Stimulated activated naive B cell treated with anti-CD40 and anti-IgM and Interleukin-4, amounts not matched to agents 10 μg/mL and 1 μg/mL and 100 μg/mL, for 72 hours (primary cell): Measurements from ENCODE around the gene PHF23.
"Not testable (repeated sequence)": the region's sequence is repeated elsewhere in the genome, so short reads cannot be mapped to it uniquely, and the experiment has no call there.

Experiments
- ATAC-seq, 2 donors: fragments of 150-1000 bp; cut with Tn5 transposase; replicated peaks; 2 replicates each; pipeline ENCODE4 v1.10.0; 2021; ENCODE audit warnings: moderate library complexity in 1 of 2
- DNase-seq: peaks from one replicate; pipeline ENCODE4 v3.0.0; 2021
- H3K27ac Mint-ChIP-seq: one replicate; pipeline ENCODE4 v1.8.0; 2022; ENCODE audit warnings: mild to moderate bottlenecking, mixed read lengths
- H3K27me3 Mint-ChIP-seq, 2 donors: one replicate each; pipeline ENCODE4 v1.8.0; 2022; ENCODE audit warnings: mixed read lengths in 2 of 2
- H3K36me3 Mint-ChIP-seq, 2 donors: one replicate each; pipeline ENCODE4 v1.8.0; 2022; ENCODE audit warnings: mixed read lengths in 2 of 2, mild to moderate bottlenecking in 1 of 2
- H3K4me1 Mint-ChIP-seq, 2 donors: one replicate each; pipeline ENCODE4 v1.8.0; 2022; ENCODE audit warnings: mixed read lengths in 2 of 2, mild to moderate bottlenecking in 1 of 2
- H3K4me3 Mint-ChIP-seq, 2 donors: one replicate each; pipeline ENCODE4 v1.8.0; 2022; ENCODE audit warnings: mild to moderate bottlenecking in 2 of 2, mixed read lengths in 2 of 2, moderate library complexity in 1 of 2
- H3K9me3 Mint-ChIP-seq, 2 donors: one replicate each; pipeline ENCODE4 v1.8.0; 2022; ENCODE audit warnings: mixed read lengths in 2 of 2, mild to moderate bottlenecking in 1 of 2

PHF23 gene

GRCh38 chr17:7250695-7251627 is 11.7 kb upstream of the PHF23 start:
- H3K27me3 Mint-ChIP-seq: no peaks in the 10 kb centered on the region
- H3K27ac Mint-ChIP-seq: peak overlapping the region; percentile 100
- DNase-seq (peak; percentile 42), ATAC-seq (peak; percentile 16 to 22)
- peak overlapping the region; percentile 92 to 98 for H3K4me3 Mint-ChIP-seq
- H3K9me3 Mint-ChIP-seq: no peaks in the 10 kb centered on the region
- H3K36me3 Mint-ChIP-seq: peaks cover 33 to 48% of the 10 kb centered on the region in 2 donors
- peaks cover 26 to 65% of the 10 kb centered on the region in 2 donors for H3K4me1 Mint-ChIP-seq

GRCh38 chr17:7249830-7250229 is 10.6 kb upstream of the PHF23 start:
- no peaks in the 10 kb centered on the region for H3K27me3 Mint-ChIP-seq
- ATAC-seq (no peak), DNase-seq (no peak)
- H3K36me3 Mint-ChIP-seq: peaks cover 36 to 47% of the 10 kb centered on the region in 2 donors
- H3K4me1 Mint-ChIP-seq: peaks cover 26 to 65% of the 10 kb centered on the region in 2 donors
- no peaks in the 10 kb centered on the region for H3K9me3 Mint-ChIP-seq
- H3K4me3 Mint-ChIP-seq: peak overlapping the region; percentile 92 to 98
- H3K27ac Mint-ChIP-seq: peak overlapping the region; percentile 100

GRCh38 chr17:7249214-7249613 is 10.0 kb upstream of the PHF23 start:
- DNase-seq: no peak
- no peak for ATAC-seq
- H3K27me3 Mint-ChIP-seq: no peaks in the 10 kb centered on the region
- H3K4me3 Mint-ChIP-seq: peak overlapping the region; percentile 92 to 98
- peaks cover 40 to 46% of the 10 kb centered on the region in 2 donors for H3K36me3 Mint-ChIP-seq
- H3K4me1 Mint-ChIP-seq: peaks cover 26 to 60% of the 10 kb centered on the region in 2 donors
- peak overlapping the region; percentile 22 for H3K27ac Mint-ChIP-seq
- H3K9me3 Mint-ChIP-seq: no peaks in the 10 kb centered on the region

DNA sequence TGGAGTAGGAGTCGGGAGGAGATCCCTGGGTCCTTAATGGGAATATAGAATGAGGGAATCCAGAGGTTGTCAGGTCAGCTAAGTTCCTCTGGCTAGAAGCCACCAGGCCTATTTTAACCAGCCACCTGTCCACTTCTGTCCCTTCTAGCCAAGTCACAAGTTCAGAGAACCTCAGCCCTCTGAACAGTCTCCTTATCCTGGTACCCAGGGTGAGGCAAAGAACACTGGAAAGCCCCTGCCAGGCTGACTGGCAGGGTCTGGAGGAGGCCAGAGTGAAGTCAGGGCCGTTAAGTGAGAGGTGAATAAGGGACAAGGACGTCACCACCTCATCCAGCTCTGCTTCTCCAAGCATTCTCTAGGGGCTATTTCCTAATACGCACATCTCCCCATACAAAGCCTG is 9.5 kb upstream of the PHF23 start:
- Mint-ChIP-seq H3K4me3 (peak overlapping the region in 1 of 2 donors; percentile 98), H3K27ac (peak overlapping the region; percentile 16), H3K27me3 (no peaks in the 10 kb centered on the region), H3K4me1 (peaks cover 26 to 60% of the 10 kb centered on the region in 2 donors), H3K36me3 (peaks cover 38 to 43% of the 10 kb centered on the region in 2 donors), H3K9me3 (no peaks in the 10 kb centered on the region)
- ATAC-seq: no peak
- no peak for DNase-seq

DNA sequence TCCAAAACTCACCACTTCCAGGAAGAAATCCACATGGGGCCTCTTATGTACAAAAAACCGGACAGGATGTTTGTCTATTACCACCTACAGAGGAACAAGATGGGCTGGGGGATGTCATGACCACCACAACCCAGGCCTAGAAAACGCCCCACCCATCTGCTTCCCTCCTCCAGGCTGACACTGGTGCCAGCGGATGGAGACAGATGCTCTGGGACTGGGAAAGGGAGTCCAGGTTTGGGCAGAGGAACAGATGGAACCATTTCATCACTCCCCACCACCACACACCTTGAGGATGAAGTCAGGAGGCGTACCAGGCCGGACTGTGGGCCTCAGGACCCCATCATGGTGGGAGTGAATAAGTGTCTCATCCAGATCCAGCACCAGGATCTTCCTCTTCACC is 7.5 kb upstream of the PHF23 start:
- Mint-ChIP-seq H3K9me3 (no peaks in the 10 kb centered on the region), H3K27me3 (no peaks in the 10 kb centered on the region), H3K36me3 (peaks cover 41 to 42% of the 10 kb centered on the region in 2 donors), H3K27ac (peak overlapping the region; percentile 49), H3K4me3 (no peak overlapping the region), H3K4me1 (peaks cover 28 to 59% of the 10 kb centered on the region in 2 donors)
- ATAC-seq (no peak), DNase-seq (no peak)

GRCh38 chr17:7243838-7244237 is 4.6 kb upstream of the PHF23 start:
- not testable (repeated sequence) for H3K4me3 Mint-ChIP-seq, ATAC-seq, H3K27ac Mint-ChIP-seq, H3K27me3 Mint-ChIP-seq, H3K9me3 Mint-ChIP-seq, DNase-seq
- Mint-ChIP-seq H3K36me3 (peaks cover 40 to 48% of the 10 kb centered on the region in 2 donors), H3K4me1 (peaks cover 40 to 61% of the 10 kb centered on the region in 2 donors)

GRCh38 chr17:7243453-7243729 is 4.1 kb upstream of the PHF23 start:
- Mint-ChIP-seq H3K4me3 (peak overlapping the region; percentile 95), H3K27me3 (no peaks in the 10 kb centered on the region), H3K27ac (peak overlapping the region; percentile 98), H3K4me1 (peaks cover 37 to 57% of the 10 kb centered on the region in 2 donors), H3K9me3 (no peaks in the 10 kb centered on the region), H3K36me3 (peaks cover 43 to 52% of the 10 kb centered on the region in 2 donors)
- DNase-seq (no peak), ATAC-seq (no peak)

DNA sequence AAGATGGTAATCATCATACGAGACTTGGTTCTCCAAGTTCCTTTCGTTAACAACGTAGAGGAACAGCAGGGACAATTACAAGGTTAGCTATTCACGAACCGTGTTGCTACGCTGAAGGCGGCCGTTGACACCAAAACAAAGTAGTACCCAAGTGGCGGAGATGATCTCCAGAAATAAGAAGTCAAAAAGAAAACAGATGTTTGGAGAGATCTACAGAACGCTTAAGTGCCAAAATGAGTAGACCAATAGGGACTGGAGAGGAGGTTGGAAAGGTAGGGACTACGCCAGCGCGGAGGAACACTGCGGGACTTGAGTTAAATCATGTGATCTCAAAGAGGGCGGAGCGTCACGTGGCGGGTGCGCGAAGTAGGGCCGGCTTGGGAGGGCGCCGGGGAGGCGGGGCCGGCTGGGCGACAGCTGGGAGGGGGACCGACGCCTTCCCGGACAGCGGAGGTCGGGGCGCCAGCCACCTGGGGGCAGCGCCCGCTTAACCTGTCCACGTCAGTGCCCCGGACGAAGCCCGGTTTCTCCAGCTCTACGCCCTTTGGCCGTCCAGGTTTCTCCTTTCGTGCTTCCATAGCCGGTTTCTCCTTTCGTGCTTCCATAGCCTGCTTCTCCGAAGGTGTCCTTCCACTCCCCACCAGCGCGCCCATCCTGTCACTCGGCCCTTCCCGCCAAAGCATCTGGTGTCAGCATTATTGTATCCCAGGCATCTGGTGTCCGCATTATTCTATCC is 3.6 kb upstream of the PHF23 start:
- H3K36me3 Mint-ChIP-seq: peaks cover 45 to 55% of the 10 kb centered on the region in 2 donors
- no peaks in the 10 kb centered on the region for H3K27me3 Mint-ChIP-seq
- H3K4me1 Mint-ChIP-seq: peaks cover 37 to 56% of the 10 kb centered on the region in 2 donors
- peak; percentile 30 to 53 for ATAC-seq
- peak overlapping the region; percentile 98 for H3K27ac Mint-ChIP-seq
- DNase-seq: peak; percentile 84
- H3K4me3 Mint-ChIP-seq: peak overlapping the region; percentile 95
- H3K9me3 Mint-ChIP-seq: no peaks in the 10 kb centered on the region

GRCh38 chr17:7241783-7242716 is 2.8 kb upstream of the PHF23 start, which contains the start of gene GABARAP:
Gene GABARAP, minus strand, starts transcription at chr17:7242449. Its CDS starts 119 bp downstream, at chr17:7242330.
- peak; percentile 22 to 44 for ATAC-seq
- peak; percentile 85 for DNase-seq
- Mint-ChIP-seq H3K36me3 (peaks cover 47 to 57% of the 10 kb centered on the region in 2 donors), H3K4me1 (peaks cover 41 to 61% of the 10 kb centered on the region in 2 donors), H3K27ac (peak within 1 kb of the TSS; percentile 98), H3K4me3 (peak within 1 kb of the TSS; percentile 95), H3K27me3 (no peaks in the 10 kb centered on the region), H3K9me3 (no peaks in the 10 kb centered on the region)

DNA sequence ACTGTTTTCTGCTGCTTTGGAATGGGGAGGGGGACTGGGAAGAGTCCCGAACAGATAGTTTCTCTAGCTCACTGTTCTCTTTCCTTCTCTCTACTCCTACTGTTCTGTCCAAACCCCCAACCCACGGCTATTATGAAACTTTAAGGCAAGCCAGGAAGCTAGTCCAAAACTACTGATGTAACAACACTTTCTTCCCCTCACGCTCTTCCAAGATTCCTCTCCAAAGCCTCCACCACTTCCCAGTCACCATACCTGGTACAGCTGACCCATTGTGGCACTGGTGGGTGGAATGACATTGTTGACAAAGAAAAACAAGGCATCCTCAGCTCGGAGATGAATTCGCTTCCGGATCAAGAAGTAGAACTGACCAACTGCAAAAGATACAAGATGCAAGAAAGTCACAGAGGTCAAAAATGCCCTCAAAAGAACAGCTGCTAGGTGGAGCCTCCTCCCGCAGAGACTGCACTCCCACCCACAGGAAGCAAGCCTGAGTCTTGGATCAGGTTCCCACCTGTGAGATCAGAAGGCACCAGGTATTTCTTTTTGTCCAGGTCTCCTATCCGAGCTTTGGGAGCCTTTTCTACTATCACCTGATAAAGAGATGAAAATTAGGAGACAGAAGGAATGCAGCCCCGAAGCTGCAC is 2.0 kb upstream of the PHF23 start:
- ATAC-seq: no peak

GRCh38 chr17:7240375-7240774 is 1.1 kb upstream of the PHF23 start:
- H3K4me3 Mint-ChIP-seq: peak overlapping the region; percentile 95
- peaks cover 50 to 59% of the 10 kb centered on the region in 2 donors for H3K36me3 Mint-ChIP-seq
- H3K27ac Mint-ChIP-seq: peak overlapping the region; percentile 94
- H3K27me3 Mint-ChIP-seq: no peaks in the 10 kb centered on the region
- DNase-seq: no peak
- no peak for ATAC-seq
- H3K4me1 Mint-ChIP-seq: peaks cover 51 to 65% of the 10 kb centered on the region in 2 donors
- no peaks in the 10 kb centered on the region for H3K9me3 Mint-ChIP-seq

More for the DNA sequence above, 2.0 kb upstream of the PHF23 start:
- Mint-ChIP-seq H3K4me3 (peak overlapping the region; percentile 95), H3K9me3 (no peaks in the 10 kb centered on the region), H3K27ac (peak overlapping the region; percentile 98), H3K27me3 (no peaks in the 10 kb centered on the region), H3K4me1 (peaks cover 42 to 61% of the 10 kb centered on the region in 2 donors), H3K36me3 (peaks cover 48 to 55% of the 10 kb centered on the region in 2 donors)
- no peak for DNase-seq

DNA sequence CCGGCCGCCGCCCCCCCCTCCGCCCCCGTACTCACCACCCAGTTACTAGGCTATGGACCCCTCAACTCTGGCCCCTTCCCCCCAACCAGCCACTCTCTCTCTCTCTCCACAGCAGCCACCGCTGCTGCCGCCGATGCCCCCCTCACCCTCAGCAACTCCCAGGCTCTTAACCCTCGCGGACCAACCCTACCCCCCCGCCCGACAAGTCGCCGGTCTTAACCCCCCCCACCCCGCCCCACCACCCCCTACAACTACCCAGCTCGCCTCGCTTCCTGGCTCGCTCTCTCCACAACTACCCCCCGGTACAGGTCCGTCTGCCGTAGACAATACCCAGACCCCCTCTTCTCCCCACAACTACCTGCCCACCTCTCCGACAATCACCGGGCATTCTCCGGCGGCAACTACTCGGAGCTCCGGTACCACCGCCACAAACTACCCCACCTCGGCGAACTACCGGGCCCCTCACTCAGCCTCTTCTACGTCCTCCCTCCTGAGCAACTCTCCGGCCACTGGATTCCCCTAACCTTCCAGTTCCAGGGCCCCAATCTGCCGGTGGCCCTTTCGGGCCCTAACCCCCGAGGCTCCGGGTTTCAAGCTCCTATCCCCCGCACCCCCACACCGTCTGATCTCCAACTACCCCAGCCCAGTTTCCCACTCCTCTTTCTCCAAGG is 702 bp downstream of the PHF23 start:
- Mint-ChIP-seq H3K36me3 (peaks cover 51 to 69% of the 10 kb centered on the region in 2 donors), H3K9me3 (no peaks in the 10 kb centered on the region), H3K4me3 (peak overlapping the region; percentile 95), H3K27me3 (no peaks in the 10 kb centered on the region), H3K4me1 (peaks cover 59 to 75% of the 10 kb centered on the region in 2 donors), H3K27ac (peak overlapping the region; percentile 94)
- ATAC-seq (no peak), DNase-seq (no peak)
